Measurements from ENCODE around the gene STON2. TPM values are rescaled to one million over a fixed set of nuclear protein-coding genes. Genes with fewer than 3 reads are reported as not detected.
"Not testable (repeated sequence)": the region's sequence is repeated elsewhere in the genome, so short reads cannot be mapped to it uniquely, and the experiment has no call there.

The STON2 gene
- polyA plus RNA-seq, 1 experiment, result not detected

DNA sequence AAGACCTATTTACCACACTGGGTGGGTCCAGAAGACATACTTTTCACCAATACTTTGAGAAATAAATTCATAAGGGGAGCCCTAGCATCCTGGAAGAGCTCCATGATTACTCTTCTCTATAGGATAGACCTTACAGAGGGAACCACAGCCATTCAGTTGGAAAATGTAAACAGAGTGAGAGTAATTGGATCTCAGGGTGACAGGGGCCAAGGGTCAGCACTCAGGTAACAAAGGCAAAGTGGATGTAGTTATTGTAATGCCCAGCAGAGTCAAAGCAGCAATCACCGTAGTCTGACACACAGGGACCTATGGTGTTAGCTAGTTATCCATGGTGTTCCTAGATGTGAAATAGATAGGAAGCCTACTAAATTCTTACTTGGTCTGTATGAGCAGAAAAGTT, 168.6 kb downstream of the STON2 start:
- Histone ChIP-seq H3K27me3 (ENCODE audit: control insufficient read depth, insufficient read depth, low read length) (peaks cover 2% of the 10 kb centered on the region), H3K9me3 (ENCODE audit: control insufficient read depth, insufficient read depth, low read length) (peaks cover 7% of the 10 kb centered on the region; the same call in 1 of the 2 replicates), H3K4me3 (ENCODE audit: low read depth, low read length) (no peak overlapping the region), H3K27ac (ENCODE audit: low read depth, low read length) (no peak overlapping the region)
- ChIA-PET POLR2A (no interaction called here), CTCF (no interaction called here)
- no peak for DNase-seq (ENCODE audit: low read depth, low spot score)
- TF ChIP-seq, protein P1, sequence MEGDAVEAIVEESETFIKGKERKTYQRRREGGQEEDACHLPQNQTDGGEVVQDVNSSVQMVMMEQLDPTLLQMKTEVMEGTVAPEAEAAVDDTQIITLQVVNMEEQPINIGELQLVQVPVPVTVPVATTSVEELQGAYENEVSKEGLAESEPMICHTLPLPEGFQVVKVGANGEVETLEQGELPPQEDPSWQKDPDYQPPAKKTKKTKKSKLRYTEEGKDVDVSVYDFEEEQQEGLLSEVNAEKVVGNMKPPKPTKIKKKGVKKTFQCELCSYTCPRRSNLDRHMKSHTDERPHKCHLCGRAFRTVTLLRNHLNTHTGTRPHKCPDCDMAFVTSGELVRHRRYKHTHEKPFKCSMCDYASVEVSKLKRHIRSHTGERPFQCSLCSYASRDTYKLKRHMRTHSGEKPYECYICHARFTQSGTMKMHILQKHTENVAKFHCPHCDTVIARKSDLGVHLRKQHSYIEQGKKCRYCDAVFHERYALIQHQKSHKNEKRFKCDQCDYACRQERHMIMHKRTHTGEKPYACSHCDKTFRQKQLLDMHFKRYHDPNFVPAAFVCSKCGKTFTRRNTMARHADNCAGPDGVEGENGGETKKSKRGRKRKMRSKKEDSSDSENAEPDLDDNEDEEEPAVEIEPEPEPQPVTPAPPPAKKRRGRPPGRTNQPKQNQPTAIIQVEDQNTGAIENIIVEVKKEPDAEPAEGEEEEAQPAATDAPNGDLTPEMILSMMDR (IDR thresholded peaks at IDR 0.05; ENCODE audit: low read depth, low read length), result no peak

GRCh38 chr14:81224222-81224621, 175.9 kb downstream of the STON2 start:
- no peak for DNase-seq (ENCODE audit: low read depth, low spot score)
- TF ChIP-seq, protein P1 (IDR thresholded peaks at IDR 0.05; ENCODE audit: low read depth, low read length), result no peak
- no peak overlapping the region for H3K27ac ChIP-seq (ENCODE audit: low read depth, low read length)
- H3K27me3 ChIP-seq (ENCODE audit: control insufficient read depth, insufficient read depth, low read length), result no peaks in the 10 kb centered on the region
- no peaks in the 10 kb centered on the region for H3K9me3 ChIP-seq (ENCODE audit: control insufficient read depth, insufficient read depth, low read length)
- ChIA-PET POLR2A (no interaction called here), CTCF (interaction anchor here (1.2 kb wide), 1 partner anchor 228 kb away, joined by 13 read pairs; no protein-coding TSS in a partner anchor)
- no peak overlapping the region for H3K4me3 ChIP-seq (ENCODE audit: low read depth, low read length)

DNA sequence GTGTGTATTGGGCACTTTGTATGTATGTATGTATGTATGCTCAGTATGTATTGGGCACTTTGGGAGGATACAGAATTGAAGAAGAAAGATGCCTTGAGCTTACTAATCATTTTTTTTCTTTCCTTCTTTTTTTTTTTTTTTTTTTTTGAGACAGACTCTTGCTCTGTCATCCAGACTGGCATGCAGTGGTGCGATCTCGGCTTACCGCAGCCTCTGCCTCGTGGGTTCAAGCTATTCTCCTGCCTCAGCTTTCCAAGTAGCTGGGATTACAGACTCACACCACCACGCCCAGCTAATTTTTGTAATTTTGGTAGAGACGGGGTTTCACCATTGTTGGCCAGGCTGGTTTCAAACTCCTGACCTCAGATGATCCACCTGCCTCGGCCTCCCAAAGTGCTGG, 176.3 kb downstream of the STON2 start:
- CTCF ChIA-PET, result interaction anchor here (0.8 to 1.2 kb wide), 2 partner anchors 228 to 240 kb away, joined by 7 to 13 read pairs; no protein-coding TSS in a partner anchor
- not testable (repeated sequence) for DNase-seq (ENCODE audit: low read depth, low spot score)

GRCh38 chr14:81222691-81223090, 177.4 kb downstream of the STON2 start:
- POLR2A ChIA-PET, result no interaction called here
- TF ChIP-seq, protein P1 (IDR thresholded peaks at IDR 0.05; ENCODE audit: low read depth, low read length), result no peak
- Histone ChIP-seq H3K9me3 (ENCODE audit: control insufficient read depth, insufficient read depth, low read length) (no peaks in the 10 kb centered on the region), H3K27me3 (ENCODE audit: control insufficient read depth, insufficient read depth, low read length) (no peaks in the 10 kb centered on the region), H3K27ac (ENCODE audit: low read depth, low read length) (no peak overlapping the region), H3K4me3 (ENCODE audit: low read depth, low read length) (no peak overlapping the region)
- CTCF ChIA-PET, result no interaction called here
- no peak for DNase-seq (ENCODE audit: low read depth, low spot score)

More for the DNA sequence above, 176.3 kb downstream of the STON2 start:
- H3K4me3 ChIP-seq (ENCODE audit: low read depth, low read length); H3K9me3 ChIP-seq (ENCODE audit: control insufficient read depth, insufficient read depth, low read length); H3K27me3 ChIP-seq (ENCODE audit: control insufficient read depth, insufficient read depth, low read length); H3K27ac ChIP-seq (ENCODE audit: low read depth, low read length); POLR2A ChIA-PET: not testable (repeated sequence)

DNA sequence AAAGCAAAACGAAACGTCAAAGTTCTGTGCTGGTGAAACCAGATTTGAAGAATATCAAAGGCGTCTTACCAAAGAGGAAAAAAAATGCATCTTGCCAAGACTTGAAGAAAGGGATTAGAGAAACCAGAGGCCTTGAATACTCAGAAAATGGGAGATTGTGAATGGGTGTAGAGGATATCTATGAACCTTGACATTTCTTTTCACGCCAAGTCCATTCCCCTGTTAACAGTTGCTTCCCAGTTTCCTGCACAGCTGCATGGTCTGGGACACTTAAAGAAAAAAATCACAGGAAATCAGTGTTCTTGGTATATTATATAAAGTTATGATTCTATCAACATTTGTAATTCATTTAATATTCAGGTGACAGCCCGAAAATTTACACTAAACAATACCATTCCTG, 178.0 kb downstream of the STON2 start:
- Histone ChIP-seq H3K27ac (ENCODE audit: low read depth, low read length) (no peak overlapping the region), H3K4me3 (ENCODE audit: low read depth, low read length) (no peak overlapping the region), H3K9me3 (ENCODE audit: control insufficient read depth, insufficient read depth, low read length) (no peaks in the 10 kb centered on the region), H3K27me3 (ENCODE audit: control insufficient read depth, insufficient read depth, low read length) (no peaks in the 10 kb centered on the region)
- no peak for DNase-seq (ENCODE audit: low read depth, low spot score)
- TF ChIP-seq, protein P1 (IDR thresholded peaks at IDR 0.05; ENCODE audit: low read depth, low read length), result no peak
- CTCF ChIA-PET, result no interaction called here
- POLR2A ChIA-PET, result interaction anchor here (1.8 kb wide), 1 partner anchor 311 kb away, joined by 15 read pairs; the partner anchor contains the start of gene SEL1L

Measured in AG04450 (cell line).